HUES6 (cell line): ENCODE results near the gene PSMA7.

Experiments
- H3K27ac ChIP-seq: 2 replicates; pipeline ENCODE4 v1.7.0; 2013; ENCODE audit warnings: low read depth, mild to moderate bottlenecking, low read length, inconsistent platforms
- H3K27me3 ChIP-seq: 2 replicates; pipeline ENCODE4 v1.6.1; 2013; ENCODE audit warnings: low read length; ENCODE audit not compliant: control insufficient read depth, insufficient read depth
- H3K36me3 ChIP-seq: 2 replicates; pipeline ENCODE4 v1.6.1; 2013; ENCODE audit warnings: low read length; ENCODE audit not compliant: control insufficient read depth, insufficient read depth
- H3K4me1 ChIP-seq: 2 replicates; pipeline ENCODE4 v1.6.1; 2013; ENCODE audit warnings: low read length; ENCODE audit not compliant: control insufficient read depth, insufficient read depth
- H3K4me3 ChIP-seq: 2 replicates; pipeline ENCODE4 v1.5.1; 2013; ENCODE audit warnings: low read depth, low read length
- H3K9ac ChIP-seq: one replicate; pipeline ENCODE4 v1.6.1; 2013; ENCODE audit warnings: mild to moderate bottlenecking, low read length
- H3K9me3 ChIP-seq: 2 replicates; pipeline ENCODE4 v1.6.1; 2013; ENCODE audit warnings: low read depth, low read length; ENCODE audit not compliant: control insufficient read depth, insufficient read depth

Gene PSMA7

DNA sequence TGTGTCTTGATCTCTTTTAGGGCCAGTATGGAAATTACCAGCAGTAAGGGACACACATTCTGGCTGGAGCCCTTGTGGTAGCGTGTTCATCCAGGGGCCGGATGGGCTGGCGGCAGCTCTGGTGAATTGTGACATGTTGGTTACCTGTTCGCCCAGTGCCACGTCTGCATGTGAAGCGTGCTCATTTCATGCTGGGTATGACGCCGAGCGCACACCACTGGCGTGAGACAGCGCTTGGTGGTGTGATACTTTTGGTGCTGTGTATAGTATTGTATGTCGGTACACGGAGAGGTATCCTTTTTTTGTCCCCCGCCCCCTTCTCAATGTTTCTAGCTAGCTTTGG is 35.9 kb upstream of the PSMA7 start:
- Histone ChIP-seq H3K4me3 (no peak overlapping the region), H3K36me3 (peaks cover 36% of the 10 kb centered on the region), H3K27me3 (no peaks in the 10 kb centered on the region), H3K9ac (no peak overlapping the region), H3K27ac (no peak overlapping the region), H3K9me3 (no peaks in the 10 kb centered on the region), H3K4me1 (peaks cover 11% of the 10 kb centered on the region)

DNA sequence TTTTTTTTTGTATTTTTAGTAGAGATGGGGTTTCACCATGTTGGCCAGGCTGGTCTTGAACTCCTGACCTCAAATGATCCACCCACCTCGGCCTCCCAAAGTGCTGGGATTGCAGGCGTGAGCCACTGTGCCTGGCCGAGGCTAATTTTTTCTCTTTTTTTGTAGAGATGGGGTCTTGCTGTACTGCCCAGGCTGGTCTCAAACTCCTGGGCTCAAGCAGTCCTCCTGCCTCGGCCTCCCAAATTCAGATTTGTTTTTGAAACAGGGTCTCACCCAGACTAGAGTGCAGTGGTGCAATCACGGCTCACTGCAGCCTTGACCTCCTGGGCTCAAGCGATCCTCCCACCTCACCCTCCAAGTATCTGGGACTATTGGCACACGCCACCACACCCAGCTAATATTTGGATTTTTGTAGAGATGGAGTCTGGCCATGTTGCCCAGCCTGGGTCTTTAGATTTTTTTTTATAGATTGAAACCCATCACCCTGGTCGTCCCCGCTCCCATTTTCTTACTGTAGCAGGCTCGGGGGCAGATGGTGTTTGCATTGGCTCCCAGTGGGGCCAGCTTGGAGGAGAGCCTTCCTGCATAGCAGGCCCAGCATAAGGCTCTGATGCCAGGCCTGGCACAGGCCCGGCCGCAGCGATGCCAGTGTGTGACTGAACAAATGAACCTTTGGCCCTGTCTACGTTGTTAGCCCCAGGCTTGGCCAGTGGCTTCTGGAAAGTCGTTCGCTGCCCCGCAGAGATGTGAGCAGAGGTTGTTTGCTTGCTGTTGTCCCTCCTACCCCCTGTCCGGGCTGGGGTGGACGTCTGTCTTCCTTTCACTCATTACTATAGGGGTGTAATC is 35.3 kb upstream of the PSMA7 start:
- no peaks in the 10 kb centered on the region for H3K9me3 ChIP-seq
- no peak overlapping the region for H3K9ac ChIP-seq
- H3K36me3 ChIP-seq, result peaks cover 36% of the 10 kb centered on the region
- H3K27me3 ChIP-seq, result no peaks in the 10 kb centered on the region
- no peak overlapping the region for H3K27ac ChIP-seq
- no peak overlapping the region for H3K4me3 ChIP-seq
- peaks cover 7% of the 10 kb centered on the region for H3K4me1 ChIP-seq

DNA sequence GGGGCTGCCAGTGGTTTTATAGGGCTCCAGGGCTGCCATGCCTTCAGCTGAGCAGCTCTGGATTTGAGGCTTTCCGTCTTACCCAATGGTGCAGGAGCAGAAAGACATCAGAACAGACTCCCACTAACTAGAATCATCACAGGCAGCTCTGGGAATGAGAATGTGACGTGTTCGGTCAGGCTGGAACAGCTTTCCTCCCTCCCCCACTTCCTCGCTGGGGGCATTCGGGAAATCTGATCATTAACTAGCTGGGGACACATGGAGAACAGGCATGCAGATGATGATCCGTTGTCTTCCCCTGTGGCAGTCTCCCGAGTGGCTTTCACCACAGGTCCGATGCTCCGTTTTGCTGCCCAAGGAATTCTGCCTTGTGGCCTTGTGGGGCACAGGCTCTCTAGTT is 34.1 kb upstream of the PSMA7 start:
- Histone ChIP-seq H3K4me1 (peaks cover 6% of the 10 kb centered on the region; the same call in 1 of the 2 replicates), H3K9ac (no peak overlapping the region), H3K27ac (no peak overlapping the region), H3K27me3 (no peaks in the 10 kb centered on the region), H3K4me3 (no peak overlapping the region), H3K9me3 (no peaks in the 10 kb centered on the region), H3K36me3 (peaks cover 44% of the 10 kb centered on the region)

DNA sequence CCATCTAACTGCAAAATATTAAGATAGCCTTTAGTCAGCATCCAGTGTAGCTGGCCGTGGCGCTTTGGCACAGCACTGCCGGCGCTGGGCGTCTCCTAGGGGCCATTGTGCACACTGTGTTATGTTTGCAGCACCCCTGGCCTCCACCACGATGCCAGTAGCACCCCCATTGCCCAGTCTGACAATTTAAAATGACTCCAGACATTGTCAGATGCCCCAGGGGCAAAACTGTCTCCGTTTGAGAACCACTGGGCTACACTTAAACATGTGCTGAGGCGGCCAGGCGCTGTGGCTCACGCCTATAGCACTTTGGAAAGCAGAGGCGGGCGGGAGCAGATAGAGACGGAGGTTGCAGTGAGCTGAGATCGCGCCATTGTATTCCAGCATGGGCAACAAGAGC is 33.7 kb upstream of the PSMA7 start:
- peaks cover 45% of the 10 kb centered on the region for H3K36me3 ChIP-seq
- H3K4me1 ChIP-seq, result peaks cover 4% of the 10 kb centered on the region; the same call in 1 of the 2 replicates
- H3K27ac ChIP-seq, result no peak overlapping the region
- no peak overlapping the region for H3K9ac ChIP-seq
- no peaks in the 10 kb centered on the region for H3K27me3 ChIP-seq
- no peaks in the 10 kb centered on the region for H3K9me3 ChIP-seq
- H3K4me3 ChIP-seq, result no peak overlapping the region

DNA sequence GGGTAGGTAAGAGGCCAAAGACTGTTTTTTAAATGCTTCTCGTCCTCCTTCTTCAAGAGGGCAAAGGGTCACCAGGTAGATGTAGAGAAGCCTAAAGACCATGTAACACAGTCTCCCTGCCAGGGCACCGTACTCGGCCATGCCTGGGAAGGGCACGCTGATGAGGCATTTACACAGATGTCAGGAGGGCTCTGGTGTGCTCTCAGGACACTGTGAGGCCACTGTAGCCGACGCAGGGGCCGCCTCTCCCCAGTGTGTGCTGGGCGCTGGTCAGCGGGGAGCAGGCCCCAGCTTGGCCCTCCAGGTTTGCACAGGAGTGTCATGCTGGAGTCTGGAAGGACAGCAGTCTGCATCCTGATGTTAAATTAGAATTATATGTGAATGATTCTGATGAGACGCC is 32.5 kb upstream of the PSMA7 start:
- H3K36me3 ChIP-seq, result peaks cover 49% of the 10 kb centered on the region
- H3K4me3 ChIP-seq, result no peak overlapping the region
- H3K4me1 ChIP-seq, result no peaks in the 10 kb centered on the region
- no peak overlapping the region for H3K27ac ChIP-seq
- no peak overlapping the region for H3K9ac ChIP-seq
- H3K9me3 ChIP-seq, result no peaks in the 10 kb centered on the region
- no peaks in the 10 kb centered on the region for H3K27me3 ChIP-seq

DNA sequence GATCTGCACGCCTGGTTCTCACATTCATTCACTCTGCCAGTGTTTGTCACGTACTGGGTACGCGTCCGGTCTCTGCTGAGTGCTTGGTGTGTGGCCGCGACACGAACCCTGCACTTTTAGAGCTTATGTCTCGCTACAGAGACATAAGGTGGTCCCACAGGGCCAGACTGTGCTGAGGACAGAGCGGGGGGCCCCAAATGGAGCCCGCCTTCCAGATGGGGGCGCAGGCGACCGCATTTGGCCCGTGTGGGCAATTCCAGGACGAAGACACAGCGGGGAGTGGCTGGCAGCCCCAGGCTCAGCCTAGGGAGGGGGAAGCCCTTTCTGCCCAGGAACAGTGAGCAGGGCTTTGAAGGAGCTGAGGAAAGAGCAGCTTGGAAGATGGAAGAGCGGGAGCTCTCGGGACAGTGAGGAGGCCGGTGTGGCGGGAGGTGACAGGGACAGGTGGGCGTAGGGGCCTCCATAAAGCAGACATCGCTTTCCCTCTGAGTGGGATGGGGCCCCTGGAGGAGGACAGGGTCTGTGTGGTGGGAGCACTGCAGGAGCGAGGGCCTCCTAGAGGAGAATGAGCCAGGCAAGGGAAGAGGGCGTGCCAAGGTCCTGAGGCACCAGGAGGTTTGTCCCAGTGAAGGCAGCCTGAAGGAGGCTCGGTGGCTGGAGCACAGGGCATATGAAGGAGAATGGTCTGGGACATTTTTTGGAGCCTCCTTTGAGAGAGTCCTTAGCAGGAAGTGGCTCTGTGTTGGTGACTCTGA is 31.9 kb upstream of the PSMA7 start:
- Histone ChIP-seq H3K9ac (no peak overlapping the region), H3K27me3 (no peaks in the 10 kb centered on the region), H3K36me3 (peaks cover 46% of the 10 kb centered on the region), H3K4me1 (no peaks in the 10 kb centered on the region), H3K4me3 (no peak overlapping the region), H3K27ac (no peak overlapping the region), H3K9me3 (no peaks in the 10 kb centered on the region)

DNA sequence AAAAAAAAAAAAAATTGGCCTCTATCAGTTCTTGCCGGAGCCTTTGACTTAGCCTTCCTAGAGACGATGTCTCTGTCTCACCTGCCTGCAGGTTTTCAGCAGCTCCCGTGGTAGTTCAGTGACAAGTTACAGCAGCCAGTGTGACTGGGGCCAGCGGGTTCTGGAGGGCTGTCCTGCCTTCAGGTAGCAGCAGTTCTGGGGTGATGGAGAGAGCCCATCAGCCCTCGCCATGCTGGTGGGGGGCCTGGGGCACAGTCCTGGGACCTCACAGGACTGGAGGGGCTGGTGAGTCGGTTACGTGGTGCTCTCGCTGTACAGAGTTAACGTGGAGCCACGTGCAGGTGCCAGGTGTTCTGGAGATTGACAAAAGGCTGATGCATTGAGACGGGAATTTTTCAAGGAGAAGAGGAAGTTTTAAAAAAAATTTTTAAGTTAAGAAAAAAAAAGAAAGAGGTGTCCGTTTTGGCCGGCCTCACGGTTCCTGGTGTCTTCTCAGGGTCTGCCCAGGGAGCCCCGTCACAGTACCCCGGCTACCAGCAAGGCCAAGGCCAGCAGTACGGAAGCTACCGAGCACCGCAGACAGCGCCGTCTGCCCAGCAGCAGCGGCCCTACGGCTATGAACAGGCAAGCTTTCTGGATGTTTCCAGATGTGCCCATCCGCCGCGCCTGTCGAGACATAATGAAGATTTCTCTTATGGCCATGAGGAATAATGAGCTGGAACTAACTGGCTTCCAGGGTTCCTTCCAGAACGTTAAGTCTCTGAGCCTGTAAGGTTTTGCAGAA is 31.0 kb upstream of the PSMA7 start:
- Histone ChIP-seq H3K9me3 (no peaks in the 10 kb centered on the region), H3K4me3 (no peak overlapping the region), H3K27ac (no peak overlapping the region), H3K4me1 (no peaks in the 10 kb centered on the region), H3K9ac (no peak overlapping the region), H3K36me3 (peaks cover 50% of the 10 kb centered on the region), H3K27me3 (no peaks in the 10 kb centered on the region)

DNA sequence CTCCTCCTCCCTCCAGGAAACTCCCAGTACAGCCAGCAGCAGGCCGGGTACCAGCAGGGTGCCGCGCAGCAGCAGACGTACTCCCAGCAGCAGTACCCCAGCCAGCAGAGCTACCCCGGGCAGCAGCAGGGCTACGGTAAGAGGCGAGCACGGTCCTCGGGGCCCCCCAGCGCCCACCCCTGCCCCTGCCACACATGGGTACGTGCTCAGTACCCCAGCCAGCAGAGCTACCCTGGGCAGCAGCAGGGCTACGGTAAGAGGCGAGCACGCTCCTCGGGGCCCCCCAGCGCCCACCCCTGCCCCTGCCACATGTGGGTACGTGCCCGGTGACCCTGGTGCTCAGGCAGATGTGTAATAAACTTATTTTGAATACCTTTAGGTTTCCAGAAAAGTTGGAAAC is 29.5 kb upstream of the PSMA7 start:
- Histone ChIP-seq H3K4me3 (no peak overlapping the region), H3K9me3 (no peaks in the 10 kb centered on the region), H3K27ac (no peak overlapping the region), H3K9ac (no peak overlapping the region), H3K4me1 (no peaks in the 10 kb centered on the region), H3K36me3 (peaks cover 59% of the 10 kb centered on the region), H3K27me3 (no peaks in the 10 kb centered on the region)

DNA sequence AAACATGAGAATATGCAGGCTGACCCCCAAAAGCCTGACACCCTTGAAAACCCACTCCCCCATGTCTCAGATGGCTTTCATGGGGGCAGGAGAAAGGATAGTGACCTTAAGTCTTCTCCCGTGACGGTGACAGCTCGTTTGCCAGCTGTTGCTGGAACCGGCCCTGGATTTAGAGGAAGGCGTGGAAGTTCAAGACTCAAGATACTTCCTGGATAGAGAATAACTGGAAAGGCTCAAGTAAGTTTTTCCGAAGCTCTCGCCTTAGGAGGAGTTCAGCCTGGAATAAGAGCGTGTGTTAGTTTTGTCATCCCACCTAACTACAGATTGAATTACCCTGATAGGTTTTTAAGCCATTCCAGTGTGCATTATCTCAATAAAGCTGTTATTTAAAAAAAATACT is 28.1 kb upstream of the PSMA7 start:
- no peaks in the 10 kb centered on the region for H3K4me1 ChIP-seq
- no peaks in the 10 kb centered on the region for H3K9me3 ChIP-seq
- no peak overlapping the region for H3K27ac ChIP-seq
- H3K27me3 ChIP-seq, result no peaks in the 10 kb centered on the region
- no peak overlapping the region for H3K4me3 ChIP-seq
- peaks cover 59% of the 10 kb centered on the region for H3K36me3 ChIP-seq
- H3K9ac ChIP-seq, result no peak overlapping the region

DNA sequence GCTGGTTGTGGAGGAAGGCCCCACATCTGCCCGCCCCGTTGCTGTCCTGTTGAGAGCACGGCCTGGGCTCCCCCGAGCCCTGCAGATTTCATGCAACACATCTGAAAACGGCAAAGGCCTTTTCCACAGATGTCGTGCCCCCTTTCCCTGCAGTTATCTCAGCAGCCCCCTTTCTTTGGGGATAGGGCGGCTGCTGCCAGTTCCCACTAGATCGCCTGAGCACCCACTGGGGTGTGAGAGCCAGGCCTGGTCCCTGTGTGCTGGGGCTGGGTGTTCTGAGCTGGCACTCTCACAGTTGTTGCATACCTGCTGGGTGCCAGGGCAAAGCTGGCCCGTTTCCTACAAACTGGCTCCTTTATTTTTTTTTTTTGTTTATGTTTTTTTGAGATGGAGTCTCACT is 27.3 kb upstream of the PSMA7 start:
- Histone ChIP-seq H3K27me3 (no peaks in the 10 kb centered on the region), H3K36me3 (peaks cover 59% of the 10 kb centered on the region), H3K9ac (no peak overlapping the region), H3K9me3 (no peaks in the 10 kb centered on the region), H3K4me3 (no peak overlapping the region), H3K27ac (no peak overlapping the region), H3K4me1 (no peaks in the 10 kb centered on the region)
